BE2C (cell line): Measurements from ENCODE around the gene LILRA1.
"Not testable (repeated sequence)": the region's sequence is repeated elsewhere in the genome, so short reads cannot be mapped to it uniquely, and the experiment has no call there.

Experiments
- DNase-seq: peaks from one replicate; pipeline ENCODE4 v3.0.0-alpha.2; 2020
- H3K27me3 ChIP-seq: fragments of 250-450 bp; sonication (Bioruptor Pico); 2 replicates; pipeline ENCODE4 v1.5.1; 2020; ENCODE audit warnings: mild to moderate bottlenecking
- H3K36me3 ChIP-seq: fragments of 250-450 bp; sonication (Bioruptor Pico); 2 replicates; pipeline ENCODE4 v1.5.1; 2020; ENCODE audit warnings: mild to moderate bottlenecking
- H3K4me1 ChIP-seq: fragments of 250-450 bp; sonication (Bioruptor Pico); 2 replicates; pipeline ENCODE4 v1.5.1; 2020
- H3K4me3 ChIP-seq: 2 replicates; pipeline ENCODE4 v1.5.1; 2011; ENCODE audit warnings: low read depth, low read length
- H3K9me3 ChIP-seq: fragments of 250-450 bp; sonication (Bioruptor Pico); 2 replicates; pipeline ENCODE4 v1.5.1; 2020
- TF ChIP-seq, protein P1 (sequence below): IDR thresholded peaks from 2 replicates; pipeline ENCODE4 v1.5.1; 2012; ENCODE audit warnings: mild to moderate bottlenecking, low read depth, low read length

Gene LILRA1

GRCh38 chr19:54633401-54633800 is 40.0 kb downstream of the LILRA1 start:
- Histone ChIP-seq H3K4me1 (no peaks in the 10 kb centered on the region), H3K4me3 (no peak overlapping the region), H3K36me3 (no peaks in the 10 kb centered on the region), H3K9me3 (no peaks in the 10 kb centered on the region), H3K27me3 (peaks cover 19% of the 10 kb centered on the region)
- TF ChIP-seq, protein P1, sequence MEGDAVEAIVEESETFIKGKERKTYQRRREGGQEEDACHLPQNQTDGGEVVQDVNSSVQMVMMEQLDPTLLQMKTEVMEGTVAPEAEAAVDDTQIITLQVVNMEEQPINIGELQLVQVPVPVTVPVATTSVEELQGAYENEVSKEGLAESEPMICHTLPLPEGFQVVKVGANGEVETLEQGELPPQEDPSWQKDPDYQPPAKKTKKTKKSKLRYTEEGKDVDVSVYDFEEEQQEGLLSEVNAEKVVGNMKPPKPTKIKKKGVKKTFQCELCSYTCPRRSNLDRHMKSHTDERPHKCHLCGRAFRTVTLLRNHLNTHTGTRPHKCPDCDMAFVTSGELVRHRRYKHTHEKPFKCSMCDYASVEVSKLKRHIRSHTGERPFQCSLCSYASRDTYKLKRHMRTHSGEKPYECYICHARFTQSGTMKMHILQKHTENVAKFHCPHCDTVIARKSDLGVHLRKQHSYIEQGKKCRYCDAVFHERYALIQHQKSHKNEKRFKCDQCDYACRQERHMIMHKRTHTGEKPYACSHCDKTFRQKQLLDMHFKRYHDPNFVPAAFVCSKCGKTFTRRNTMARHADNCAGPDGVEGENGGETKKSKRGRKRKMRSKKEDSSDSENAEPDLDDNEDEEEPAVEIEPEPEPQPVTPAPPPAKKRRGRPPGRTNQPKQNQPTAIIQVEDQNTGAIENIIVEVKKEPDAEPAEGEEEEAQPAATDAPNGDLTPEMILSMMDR: no peak
- DNase-seq: no peak

GRCh38 chr19:54636081-54636480 is 42.6 kb downstream of the LILRA1 start:
- H3K27me3 ChIP-seq: peaks cover 24% of the 10 kb centered on the region
- not testable (repeated sequence) for H3K4me1 ChIP-seq, H3K9me3 ChIP-seq, DNase-seq, H3K4me3 ChIP-seq, H3K36me3 ChIP-seq

GRCh38 chr19:54638683-54639082 is 45.3 kb downstream of the LILRA1 start:
- peaks cover 27% of the 10 kb centered on the region for H3K27me3 ChIP-seq
- H3K4me3 ChIP-seq: no peak overlapping the region
- no peaks in the 10 kb centered on the region for H3K4me1 ChIP-seq
- no peaks in the 10 kb centered on the region for H3K9me3 ChIP-seq
- no peak for DNase-seq
- TF ChIP-seq, protein P1: no peak
- H3K36me3 ChIP-seq: no peaks in the 10 kb centered on the region

DNA sequence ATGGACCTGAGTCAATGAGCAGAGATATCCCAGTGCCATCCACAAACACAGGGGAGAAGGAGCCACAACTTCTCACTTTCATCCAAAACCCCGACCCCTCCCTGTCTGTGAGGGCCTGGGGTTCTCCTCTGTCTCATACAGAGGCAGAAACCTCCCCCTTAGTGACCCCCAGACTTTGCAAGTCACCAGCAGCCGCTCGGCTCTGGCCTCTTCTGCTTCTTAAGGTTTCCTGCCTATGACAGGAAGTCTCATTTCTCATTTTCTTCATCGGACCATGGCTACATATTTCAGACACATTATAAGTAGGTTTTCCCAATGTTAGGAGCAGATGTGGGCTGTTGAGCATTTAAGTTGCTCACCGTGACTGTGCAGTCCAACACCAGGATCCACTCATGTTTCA is 49.5 kb downstream of the LILRA1 start:
- not testable (repeated sequence) for H3K4me3 ChIP-seq, H3K9me3 ChIP-seq, H3K4me1 ChIP-seq, DNase-seq, H3K36me3 ChIP-seq
- H3K27me3 ChIP-seq: peaks cover 10% of the 10 kb centered on the region

DNA sequence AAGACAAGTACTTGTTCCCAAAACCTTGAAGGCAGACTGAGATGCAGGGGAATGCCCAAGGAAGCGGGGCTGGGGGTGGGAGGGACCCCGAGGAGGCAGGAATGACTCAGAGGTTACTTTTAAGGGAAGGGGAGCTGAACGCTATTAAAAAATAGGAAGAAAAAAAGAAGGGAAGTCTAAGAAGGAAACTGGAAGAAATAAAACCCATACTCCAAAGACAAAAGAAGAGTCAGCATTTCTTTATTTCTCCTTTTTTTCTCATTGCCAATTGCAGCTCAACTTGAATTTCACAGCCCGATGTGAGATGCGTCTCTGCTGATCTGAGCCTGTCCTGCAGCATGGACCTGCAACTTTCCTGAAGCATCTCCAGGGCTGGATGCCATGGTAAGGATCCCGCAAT is 50.2 kb downstream of the LILRA1 start:
- H3K27me3 ChIP-seq: peaks cover 11% of the 10 kb centered on the region
- not testable (repeated sequence) for H3K9me3 ChIP-seq, H3K4me3 ChIP-seq, H3K4me1 ChIP-seq, H3K36me3 ChIP-seq, DNase-seq

DNA sequence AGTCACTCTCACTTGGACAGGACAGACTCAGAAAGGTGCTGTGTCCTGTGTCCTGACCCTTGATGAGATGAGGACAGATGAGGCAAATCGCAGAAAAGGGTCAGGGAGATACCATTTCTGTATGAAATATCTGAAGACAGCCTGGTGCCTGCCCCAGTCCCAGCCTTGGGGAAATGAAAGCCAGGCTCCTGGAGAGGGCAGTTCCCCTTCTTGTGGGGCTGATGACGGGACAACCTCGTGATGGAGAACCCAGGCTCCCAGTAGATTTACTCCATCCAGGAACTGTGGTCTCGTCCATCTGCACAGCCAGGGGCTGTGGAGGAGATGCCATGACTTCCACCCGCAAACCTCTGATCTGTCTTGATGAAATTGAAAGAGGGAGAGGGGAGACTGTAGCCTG is 50.6 kb downstream of the LILRA1 start:
- DNase-seq: no peak
- Histone ChIP-seq H3K9me3 (no peaks in the 10 kb centered on the region), H3K27me3 (peaks cover 13% of the 10 kb centered on the region), H3K36me3 (no peaks in the 10 kb centered on the region), H3K4me3 (no peak overlapping the region), H3K4me1 (no peaks in the 10 kb centered on the region)
- TF ChIP-seq, protein P1: no peak

- H3K4me3 ChIP-seq: no peak overlapping the region
- H3K9me3 ChIP-seq: no peaks in the 10 kb centered on the region
- H3K36me3 ChIP-seq: no peaks in the 10 kb centered on the region
- DNase-seq: no peak
- TF ChIP-seq, protein P1: no peak
- peaks cover 6% of the 10 kb centered on the region; the same call in 1 of the 2 replicates for H3K27me3 ChIP-seq
- no peaks in the 10 kb centered on the region for H3K4me1 ChIP-seq
Observed at GRCh38 chr19:54646331-54646841, 53.0 kb downstream of the LILRA1 start.

- H3K4me3 ChIP-seq: no peak overlapping the region
- no peaks in the 10 kb centered on the region for H3K9me3 ChIP-seq
- peaks cover 3% of the 10 kb centered on the region; the same call in 1 of the 2 replicates for H3K27me3 ChIP-seq
- no peak for DNase-seq
- H3K4me1 ChIP-seq: no peaks in the 10 kb centered on the region
- H3K36me3 ChIP-seq: no peaks in the 10 kb centered on the region
- TF ChIP-seq, protein P1: no peak
Observed at GRCh38 chr19:54648129-54648528, 54.7 kb downstream of the LILRA1 start.
